SK-N-SH (cell line): ENCODE measurements around the gene TEX35.

Experiments
- MEF2A ChIP-seq: IDR thresholded peaks from 2 replicates; pipeline ENCODE4 v1.4.0; 2012; ENCODE audit warnings: low read depth, borderline replicate concordance
- POLR2AphosphoS5 ChIP-seq: IDR thresholded peaks from 2 replicates; pipeline ENCODE4 v1.6.1; 2012; ENCODE audit warnings: low read depth, low read length
- SIN3A ChIP-seq: IDR thresholded peaks from 2 replicates; pipeline ENCODE4 v1.6.1; 2012; ENCODE audit warnings: low read depth, mild to moderate bottlenecking, low read length, moderate library complexity, borderline replicate concordance
- SMC3 ChIP-seq: IDR thresholded peaks from 2 replicates; pipeline ENCODE4 v1.6.1; 2012; ENCODE audit warnings: low read depth, low read length, improper control_type of control experiment
- TAF1 ChIP-seq: IDR thresholded peaks from 2 replicates; pipeline ENCODE4 v1.6.1; 2012; ENCODE audit warnings: low read depth, mild to moderate bottlenecking, low read length, moderate library complexity, borderline replicate concordance
- TF ChIP-seq, protein P1 (sequence below): fragments of 200-600 bp; sonication (generic); IDR thresholded peaks from 2 replicates; pipeline ENCODE4 v1.6.1; 2017; ENCODE audit warnings: antibody characterized with exemption, mild to moderate bottlenecking, moderate library complexity
- TF ChIP-seq, protein P2 (sequence below): fragments of 150-350 bp; IDR thresholded peaks from 2 replicates; pipeline ENCODE4 v1.6.1; 2017; ENCODE audit warnings: antibody characterized with exemption, low read length, low read depth, borderline replicate concordance
- TF ChIP-seq, protein P3 (sequence below): IDR thresholded peaks from 2 replicates; pipeline ENCODE4 v1.4.0; 2012; ENCODE audit warnings: low read depth, borderline replicate concordance

DNA sequence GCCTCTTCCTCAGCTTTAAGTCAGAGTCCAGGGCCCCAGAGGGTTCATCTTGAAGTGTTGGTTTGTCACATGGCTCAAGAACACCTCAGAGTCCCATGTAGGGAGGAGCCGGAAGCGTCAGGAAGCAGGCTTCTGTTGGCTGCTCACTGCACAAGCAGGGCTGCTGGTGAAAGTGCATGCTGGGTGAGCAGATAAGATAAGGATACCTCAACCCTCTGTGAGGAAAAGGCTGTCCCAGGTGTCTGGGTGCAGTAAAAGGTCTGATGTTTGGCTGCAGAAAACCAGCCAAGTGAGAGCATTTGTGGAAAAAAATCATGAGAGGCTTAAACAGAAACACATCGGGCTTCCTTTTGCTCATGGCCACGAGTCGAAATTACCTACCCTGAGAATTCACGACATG is 6.2 kb upstream of the TEX35 start:
- TF ChIP-seq, protein P1, sequence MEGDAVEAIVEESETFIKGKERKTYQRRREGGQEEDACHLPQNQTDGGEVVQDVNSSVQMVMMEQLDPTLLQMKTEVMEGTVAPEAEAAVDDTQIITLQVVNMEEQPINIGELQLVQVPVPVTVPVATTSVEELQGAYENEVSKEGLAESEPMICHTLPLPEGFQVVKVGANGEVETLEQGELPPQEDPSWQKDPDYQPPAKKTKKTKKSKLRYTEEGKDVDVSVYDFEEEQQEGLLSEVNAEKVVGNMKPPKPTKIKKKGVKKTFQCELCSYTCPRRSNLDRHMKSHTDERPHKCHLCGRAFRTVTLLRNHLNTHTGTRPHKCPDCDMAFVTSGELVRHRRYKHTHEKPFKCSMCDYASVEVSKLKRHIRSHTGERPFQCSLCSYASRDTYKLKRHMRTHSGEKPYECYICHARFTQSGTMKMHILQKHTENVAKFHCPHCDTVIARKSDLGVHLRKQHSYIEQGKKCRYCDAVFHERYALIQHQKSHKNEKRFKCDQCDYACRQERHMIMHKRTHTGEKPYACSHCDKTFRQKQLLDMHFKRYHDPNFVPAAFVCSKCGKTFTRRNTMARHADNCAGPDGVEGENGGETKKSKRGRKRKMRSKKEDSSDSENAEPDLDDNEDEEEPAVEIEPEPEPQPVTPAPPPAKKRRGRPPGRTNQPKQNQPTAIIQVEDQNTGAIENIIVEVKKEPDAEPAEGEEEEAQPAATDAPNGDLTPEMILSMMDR, result no peak
- TF ChIP-seq TAF1 (no peak), SIN3A (no peak), MEF2A (no peak), POLR2AphosphoS5 (no peak), SMC3 (no peak)
- TF ChIP-seq, protein P2, sequence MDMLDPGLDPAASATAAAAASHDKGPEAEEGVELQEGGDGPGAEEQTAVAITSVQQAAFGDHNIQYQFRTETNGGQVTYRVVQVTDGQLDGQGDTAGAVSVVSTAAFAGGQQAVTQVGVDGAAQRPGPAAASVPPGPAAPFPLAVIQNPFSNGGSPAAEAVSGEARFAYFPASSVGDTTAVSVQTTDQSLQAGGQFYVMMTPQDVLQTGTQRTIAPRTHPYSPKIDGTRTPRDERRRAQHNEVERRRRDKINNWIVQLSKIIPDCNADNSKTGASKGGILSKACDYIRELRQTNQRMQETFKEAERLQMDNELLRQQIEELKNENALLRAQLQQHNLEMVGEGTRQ, result no peak
- TF ChIP-seq, protein P3, sequence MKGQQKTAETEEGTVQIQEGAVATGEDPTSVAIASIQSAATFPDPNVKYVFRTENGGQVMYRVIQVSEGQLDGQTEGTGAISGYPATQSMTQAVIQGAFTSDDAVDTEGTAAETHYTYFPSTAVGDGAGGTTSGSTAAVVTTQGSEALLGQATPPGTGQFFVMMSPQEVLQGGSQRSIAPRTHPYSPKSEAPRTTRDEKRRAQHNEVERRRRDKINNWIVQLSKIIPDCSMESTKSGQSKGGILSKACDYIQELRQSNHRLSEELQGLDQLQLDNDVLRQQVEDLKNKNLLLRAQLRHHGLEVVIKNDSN, result no peak
